GM20000 (cell line): Measurements from ENCODE around the gene SERPINF2.

ENCODE experiments used
- DNase-seq: peaks from one replicate; pipeline ENCODE4 v3.0.0; 2012; ENCODE audit warnings: low spot score
- TF ChIP-seq, protein P1 (sequence below): IDR thresholded peaks from 2 replicates; pipeline ENCODE4 v1.5.1; 2012; ENCODE audit warnings: mild to moderate bottlenecking, control low read depth; ENCODE audit errors: extremely low read depth, missing control alignments

Gene SERPINF2

DNA sequence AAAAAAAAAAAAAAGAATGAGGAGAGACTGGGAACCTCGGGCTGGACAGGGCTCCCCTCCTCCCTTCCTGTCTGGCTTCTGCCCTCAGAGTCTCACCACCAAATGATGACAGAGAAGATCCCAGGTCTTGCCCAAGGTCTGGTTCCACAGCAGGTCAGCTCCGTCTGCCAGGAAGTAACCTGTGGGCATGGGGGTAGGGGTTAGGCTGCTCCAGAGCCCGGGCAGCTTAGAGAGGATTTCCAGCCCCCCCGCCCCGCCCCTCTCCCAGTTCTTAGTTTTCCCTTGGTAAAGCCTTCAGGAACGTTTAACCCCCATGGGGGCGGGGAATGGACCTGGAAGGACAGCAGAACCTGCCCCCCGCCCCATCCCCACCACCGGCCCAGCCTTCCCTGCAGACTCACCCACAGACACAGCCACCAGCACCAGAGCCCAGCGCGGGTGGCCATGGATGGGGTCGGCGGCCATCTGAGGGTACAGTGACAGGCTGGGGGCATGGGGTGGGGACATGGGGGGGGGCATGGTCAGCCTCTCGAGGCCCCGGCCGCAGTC is 33.2 kb upstream of the SERPINF2 start:
- DNase-seq: no peak
- TF ChIP-seq, protein P1, sequence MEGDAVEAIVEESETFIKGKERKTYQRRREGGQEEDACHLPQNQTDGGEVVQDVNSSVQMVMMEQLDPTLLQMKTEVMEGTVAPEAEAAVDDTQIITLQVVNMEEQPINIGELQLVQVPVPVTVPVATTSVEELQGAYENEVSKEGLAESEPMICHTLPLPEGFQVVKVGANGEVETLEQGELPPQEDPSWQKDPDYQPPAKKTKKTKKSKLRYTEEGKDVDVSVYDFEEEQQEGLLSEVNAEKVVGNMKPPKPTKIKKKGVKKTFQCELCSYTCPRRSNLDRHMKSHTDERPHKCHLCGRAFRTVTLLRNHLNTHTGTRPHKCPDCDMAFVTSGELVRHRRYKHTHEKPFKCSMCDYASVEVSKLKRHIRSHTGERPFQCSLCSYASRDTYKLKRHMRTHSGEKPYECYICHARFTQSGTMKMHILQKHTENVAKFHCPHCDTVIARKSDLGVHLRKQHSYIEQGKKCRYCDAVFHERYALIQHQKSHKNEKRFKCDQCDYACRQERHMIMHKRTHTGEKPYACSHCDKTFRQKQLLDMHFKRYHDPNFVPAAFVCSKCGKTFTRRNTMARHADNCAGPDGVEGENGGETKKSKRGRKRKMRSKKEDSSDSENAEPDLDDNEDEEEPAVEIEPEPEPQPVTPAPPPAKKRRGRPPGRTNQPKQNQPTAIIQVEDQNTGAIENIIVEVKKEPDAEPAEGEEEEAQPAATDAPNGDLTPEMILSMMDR: no peak

DNA sequence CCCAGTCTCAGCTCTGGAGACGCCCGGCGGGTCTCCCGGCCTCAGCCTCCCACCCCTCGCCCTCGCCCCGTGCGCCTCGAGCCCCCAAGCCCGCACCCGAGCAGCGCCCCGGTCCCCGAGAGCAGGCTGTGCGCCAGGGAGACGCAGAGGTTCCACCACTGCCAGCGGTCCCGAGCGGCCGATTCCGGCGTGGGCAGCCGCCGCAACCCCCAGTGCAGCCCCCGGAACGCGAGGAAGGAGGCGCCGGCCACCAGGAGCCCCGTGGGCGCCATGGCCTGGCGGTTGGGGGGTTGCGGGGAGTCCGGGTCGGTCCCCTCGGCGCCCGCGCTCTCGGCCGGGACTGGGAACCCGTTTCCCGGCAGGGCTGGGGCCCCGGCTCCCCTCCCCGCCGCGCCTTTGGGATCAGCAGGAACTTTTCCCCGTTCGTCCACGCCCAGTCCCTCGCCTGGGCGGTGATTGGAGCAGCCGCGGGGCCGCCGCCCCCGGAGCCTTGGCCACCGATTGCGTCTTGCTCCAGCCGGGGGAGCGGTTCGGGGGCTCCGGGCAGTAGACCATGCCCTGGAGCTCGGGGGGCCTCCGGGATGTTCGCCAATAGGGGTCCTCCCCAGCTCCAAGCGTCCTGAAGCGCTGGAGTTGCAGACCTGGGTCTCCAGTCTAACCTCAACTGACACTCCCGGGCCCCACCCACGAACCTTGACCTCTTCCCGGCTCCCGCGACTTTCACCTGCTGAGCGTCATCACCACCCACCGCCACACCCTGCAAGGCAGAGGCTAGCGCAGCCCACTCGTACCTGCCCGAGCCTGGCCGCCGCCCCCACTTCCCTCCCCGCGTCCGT is 32.5 kb upstream of the SERPINF2 start, which contains the start of gene TLCD2:
Gene TLCD2 (minus strand): TSS at position 407 of the 836 bp plus-strand sequence. CDS start 135 bp downstream, at position 272.
- TF ChIP-seq, protein P1: no peak
- DNase-seq: peak; percentile 54

DNA sequence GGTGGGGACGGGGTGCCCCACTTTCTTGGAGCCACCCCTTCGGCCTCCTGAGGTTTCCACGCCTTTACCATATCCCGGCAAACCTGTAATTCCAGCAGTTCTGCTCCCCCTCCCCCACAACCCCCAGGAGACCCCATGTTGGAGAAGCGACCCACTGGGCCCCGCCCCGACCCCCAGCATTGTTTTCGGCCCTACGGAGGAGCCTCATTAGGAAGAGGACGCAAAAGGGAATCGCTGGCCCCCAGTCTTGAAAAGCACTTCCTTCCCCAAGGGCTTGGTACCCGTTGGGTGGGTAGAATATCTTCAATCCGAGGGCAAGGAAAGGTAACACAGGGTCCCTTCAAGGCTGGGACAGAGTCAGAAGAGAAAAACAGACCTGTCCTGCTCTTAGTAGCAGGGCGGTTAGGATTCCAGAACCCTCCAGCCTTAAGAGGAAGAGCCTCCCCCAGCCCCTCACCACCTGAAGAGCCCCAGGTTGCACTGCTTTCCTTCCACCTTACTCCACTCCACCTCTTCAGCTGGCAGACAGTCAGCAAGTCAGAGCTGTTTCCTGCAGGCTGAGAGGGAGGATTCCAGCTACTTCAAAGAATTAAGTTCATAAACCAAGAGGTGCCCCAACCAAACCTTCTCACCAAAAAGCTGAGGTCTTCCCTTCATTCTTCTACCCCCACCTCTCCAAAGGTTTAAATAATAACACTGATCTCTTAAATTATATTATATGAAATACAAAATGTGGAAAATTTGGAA is 31.7 kb upstream of the SERPINF2 start:
- TF ChIP-seq, protein P1: no peak
- DNase-seq: no peak

DNA sequence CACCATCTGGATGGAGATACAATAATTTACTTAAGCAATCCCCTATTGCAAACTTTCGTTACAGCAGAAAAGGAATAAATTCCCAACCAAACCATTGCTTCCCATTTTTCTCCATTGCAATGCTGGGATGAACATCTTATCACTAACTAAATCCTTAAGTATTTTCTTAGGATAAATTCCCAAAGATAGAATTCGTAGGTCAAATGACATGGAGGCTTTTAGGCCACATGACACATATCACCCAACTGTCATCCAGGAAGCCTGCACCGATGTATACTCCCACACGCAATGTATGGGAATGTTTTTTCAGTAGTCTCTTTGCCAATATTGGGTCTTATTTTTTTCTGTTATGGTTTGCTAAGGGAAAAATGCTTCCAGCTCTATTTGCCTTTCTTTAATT is 30.9 kb upstream of the SERPINF2 start:
- TF ChIP-seq, protein P1: no peak

DNA sequence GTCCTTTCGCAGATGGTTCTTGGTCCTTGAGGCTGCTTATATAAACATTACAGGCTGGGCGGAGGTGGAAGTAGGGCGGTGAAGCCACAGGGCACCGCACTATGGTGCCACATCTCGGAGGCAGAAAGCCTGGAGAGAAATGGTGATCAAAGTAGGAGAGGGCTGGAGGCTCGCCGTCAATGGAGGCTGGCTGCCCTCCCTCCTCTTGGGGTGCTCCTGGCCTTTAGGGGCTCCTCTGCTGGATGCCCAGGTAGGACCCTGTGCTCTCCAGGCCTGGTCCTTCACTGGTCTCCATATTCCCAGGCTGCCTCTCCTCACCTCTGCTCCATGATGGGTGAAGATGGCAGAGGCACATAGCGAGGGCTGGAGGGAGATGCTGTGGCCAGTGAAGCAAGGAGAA is 30.4 kb upstream of the SERPINF2 start:
- TF ChIP-seq, protein P1: no peak

More for the DNA sequence above, 30.9 kb upstream of the SERPINF2 start:
- DNase-seq: no peak

DNA sequence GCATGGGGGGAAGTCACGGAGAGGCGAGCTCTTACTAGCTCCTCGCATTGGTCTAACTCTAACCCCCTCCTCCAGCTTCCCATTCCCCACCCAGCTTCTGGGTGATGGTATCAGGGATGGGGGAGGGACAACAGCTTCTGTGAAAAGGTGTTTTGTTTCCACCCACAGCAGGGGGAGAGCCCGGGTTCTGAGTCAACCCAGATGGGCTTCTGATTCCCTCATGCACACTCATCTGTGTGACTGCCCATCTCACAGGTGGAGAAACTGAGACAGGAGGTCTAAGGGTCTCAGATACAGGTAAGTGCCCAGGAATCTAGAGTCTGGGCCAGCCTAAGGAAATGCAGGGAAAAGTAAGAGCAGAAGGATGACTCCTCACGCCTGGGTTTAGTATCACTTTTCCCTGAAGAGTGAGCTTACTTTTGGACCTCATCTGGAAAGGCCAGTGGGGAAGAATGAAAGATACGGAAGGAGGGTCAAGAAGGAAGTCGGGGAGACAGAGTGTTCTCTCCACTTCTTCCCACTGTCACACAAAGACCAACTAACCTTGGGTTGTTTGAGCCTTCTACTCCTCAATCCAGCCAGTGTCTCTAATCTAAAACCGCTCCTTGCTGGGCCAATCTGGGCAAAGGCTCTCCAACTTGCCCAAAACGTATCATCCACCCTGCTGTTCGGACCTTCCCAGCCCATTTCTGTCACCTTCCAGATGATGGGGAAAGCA is 29.4 kb upstream of the SERPINF2 start:
- TF ChIP-seq, protein P1: no peak
- no peak for DNase-seq

More for the DNA sequence above, 30.4 kb upstream of the SERPINF2 start:
- no peak for DNase-seq
